B cell (primary cell): ENCODE data around the gene RMND5A. TPM values are rescaled to one million over a fixed set of nuclear protein-coding genes. Genes with fewer than 3 reads are reported as not detected.
A peak's percentile ranks its signal among the peaks of the same experiment; 100 is the strongest.

Experiments
- ATAC-seq: fragments of 200-7000 bp; cut with Tn5 transposase; one replicate; pipeline ENCODE4 v1.10.0; 2021; ENCODE audit warnings: low read depth, mild to moderate bottlenecking, moderate number of reproducible peaks, moderate library complexity
- CTCF ChIA-PET: fragments of 350-600 bp; sonication (Branson Sonifier 250); formaldehyde crosslinking; loops from one replicate; lab custom pipeline; 2021; ENCODE audit warnings: antibody characterized with exemption, inconsistent platforms; lab: Charles Lee
- POLR2A ChIA-PET: fragments of 350-600 bp; sonication (Branson Sonifier 250); formaldehyde crosslinking; loops from one replicate; lab custom pipeline; 2021; ENCODE audit warnings: antibody characterized with exemption; lab: Charles Lee
- DNase-seq: peaks from one replicate; pipeline ENCODE4 v3.0.0; 2013
- H2AFZ ChIP-seq: 2 replicates; pipeline ENCODE4 v1.6.1; 2012; ENCODE audit warnings: mild to moderate bottlenecking, low read depth, low read length; ENCODE audit not compliant: insufficient read depth, poor library complexity, severe bottlenecking
- H3K27ac ChIP-seq, 2 donors: 1 replicate in 1 of 2; 2 replicates in 1 of 2; pipeline ENCODE4 v1.5.1; 2012 to 2013; ENCODE audit warnings: low read length in 2 of 2, mild to moderate bottlenecking in 2 of 2, moderate library complexity in 1 of 2
- H3K27me3 ChIP-seq, 4 experiments: fragments of 200-600 bp in 1 of 4; sonication (generic) in 1 of 4; replicated peaks in 1 of 4; 1 replicate in 2 of 4; 2 replicates in 2 of 4; pipeline versions ENCODE4 v1.6.1 to v1.7.0; 2013 to 2016; ENCODE audit warnings: low read length in 3 of 4, mild to moderate bottlenecking in 2 of 4, mixed read lengths in 1 of 4, moderate library complexity in 1 of 4; ENCODE audit not compliant: insufficient read depth in 4 of 4, control insufficient read depth in 3 of 4; ENCODE audit errors: control extremely low read depth in 1 of 4
- H3K36me3 ChIP-seq, 2 experiments: replicated peaks in 1 of 2; 1 replicate in 1 of 2; 2 replicates in 1 of 2; pipeline versions ENCODE4 v1.6.1 to v1.7.1; 2013; ENCODE audit warnings: low read length in 1 of 2; ENCODE audit not compliant: insufficient read depth in 2 of 2, control insufficient read depth in 1 of 2; ENCODE audit errors: control extremely low read depth in 1 of 2, extremely low read depth in 1 of 2
- H3K4me1 ChIP-seq, 2 donors: fragments of 200-600 bp in 1 of 2; sonication (generic) in 1 of 2; 1 replicate in 1 of 2; 2 replicates in 1 of 2; pipeline versions ENCODE4 v1.5.1 to v1.6.1; 2013 to 2017; ENCODE audit warnings: low read length in 2 of 2; ENCODE audit not compliant: control insufficient read depth in 2 of 2, insufficient read depth in 2 of 2
- H3K4me2 ChIP-seq: replicated peaks from 2 replicates; pipeline ENCODE3; 2012; ENCODE audit warnings: mild to moderate bottlenecking, low read depth, low read length; ENCODE audit not compliant: poor library complexity, severe bottlenecking
- H3K4me3 ChIP-seq, 5 experiments: fragments of 200-600 bp in 1 of 5; sonication (generic) in 1 of 5; 1 replicate in 3 of 5; 2 replicates in 2 of 5; pipeline versions ENCODE4 v1.5.1 to v1.7.0; 2011 to 2016; ENCODE audit warnings: low read length in 4 of 5, mild to moderate bottlenecking in 4 of 5, low read depth in 2 of 5, control low read depth in 1 of 5, moderate library complexity in 1 of 5; ENCODE audit not compliant: insufficient read depth in 1 of 5; ENCODE audit errors: control extremely low read depth in 1 of 5, extremely low read depth in 1 of 5
- H3K79me2 ChIP-seq: fragments of 200-600 bp; sonication (generic); one replicate; pipeline ENCODE4 v1.6.0; 2016; ENCODE audit warnings: low read length; ENCODE audit not compliant: control insufficient read depth, insufficient read depth
- H3K9ac ChIP-seq: fragments of 200-600 bp; sonication (generic); 2 replicates; pipeline ENCODE4 v1.6.1; 2017; ENCODE audit warnings: mild to moderate bottlenecking, low read length, moderate library complexity
- H3K9me3 ChIP-seq, 3 donors: one replicate each; pipeline versions ENCODE4 v1.6.1 to v1.7.1; 2013; ENCODE audit warnings: low read length in 2 of 3; ENCODE audit not compliant: control insufficient read depth in 2 of 3, insufficient read depth in 1 of 3; ENCODE audit errors: control extremely low read depth in 1 of 3
- H4K20me1 ChIP-seq: 2 replicates; pipeline ENCODE4 v1.6.0; 2012; ENCODE audit warnings: mild to moderate bottlenecking, low read length; ENCODE audit not compliant: insufficient read depth, control insufficient read depth, poor library complexity, severe bottlenecking
- H3K27ac Mint-ChIP-seq: one replicate; pipeline ENCODE4 v1.8.0; 2021; ENCODE audit warnings: mixed read lengths
- H3K27me3 Mint-ChIP-seq: one replicate; pipeline ENCODE4 v1.8.0; 2021; ENCODE audit warnings: mixed read lengths
- H3K4me1 Mint-ChIP-seq: one replicate; pipeline ENCODE4 v1.8.0; 2021; ENCODE audit warnings: mixed read lengths
- H3K4me3 Mint-ChIP-seq: one replicate; pipeline ENCODE4 v1.8.0; 2021; ENCODE audit warnings: mixed read lengths
- H3K9me3 Mint-ChIP-seq: one replicate; pipeline ENCODE4 v1.8.0; 2022; ENCODE audit warnings: mixed read lengths; ENCODE audit not compliant: insufficient read depth
- CTCF ChIP-seq: fragments of 200-600 bp; IDR thresholded peaks from one replicate; pipeline ENCODE4 v1.8.0; 2022; ENCODE audit warnings: antibody characterized with exemption, mild to moderate bottlenecking
- EZH2 ChIP-seq: IDR thresholded peaks from 2 replicates; pipeline ENCODE4 v1.6.1; 2012; ENCODE audit warnings: borderline replicate concordance, low read depth, mild to moderate bottlenecking, moderate library complexity, low read length; ENCODE audit not compliant: insufficient read depth, poor library complexity, severe bottlenecking
- WGBS: methylation state at CpG from one replicate; pipeline ENCODE4 v1.1.5; 2013; ENCODE audit warnings: missing lambda C conversion rate; ENCODE audit not compliant: insufficient coverage; 5-methylcytosine and 5-hydroxymethylcytosine counted together
- intact Hi-C: fragments of 100-400 bp; cut with micrococcal nuclease; formaldehyde crosslinking; loops from one replicate; pipeline ENCODE4 v1.10.0; 2022
- polyA plus RNA-seq: library from polyadenylated mRNA; depleted of rRNA; stranded (reverse); fragments of >200 nt; gene quantifications from 2 replicates; pipeline ENCODE4 v1.2.3, GENCODE V29; 2012
- total RNA-seq, 2 donors: library from RNA; stranded (reverse); fragments of 120-200 nt in 1 of 2; gene quantifications; 1 replicate in 1 of 2; 2 replicates in 1 of 2; pipeline versions ENCODE4 v1.2.3 to v1.2.4, GENCODE V29; 2013 to 2022

The RMND5A gene
- total and polyA plus RNA-seq, 2 donors (not counting 1 experiment from before 2014, with no cell fraction given), result 13.0 to 33.7 TPM

- no peak overlapping the region for H3K9ac ChIP-seq
- H3K9me3 Mint-ChIP-seq, result no peaks in the 10 kb centered on the region
- H3K36me3 ChIP-seq, result no peaks in the 10 kb centered on the region
- ChIA-PET POLR2A (no interaction called here), CTCF (no interaction called here)
- H3K27me3 Mint-ChIP-seq, result peaks cover 3% of the 10 kb centered on the region
- H3K4me3 Mint-ChIP-seq, result no peak overlapping the region
- no peaks in the 10 kb centered on the region for H3K9me3 ChIP-seq
- ATAC-seq (no peak), DNase-seq (no peak)
- intact Hi-C loops, result no loop called here
- H3K27ac ChIP-seq, result no peak overlapping the region
- no peak overlapping the region for H3K4me3 ChIP-seq
- H3K4me1 ChIP-seq, result peaks cover 13 to 21% of the 10 kb centered on the region in 2 donors
- H4K20me1 ChIP-seq, result no peaks in the 10 kb centered on the region
- H3K27me3 ChIP-seq, result no peaks in the 10 kb centered on the region
- no peak for TF ChIP-seq EZH2
- TF ChIP-seq CTCF, result no peak
- no peak overlapping the region for H2AFZ ChIP-seq
- H3K27ac Mint-ChIP-seq, result no peak overlapping the region
- no peaks in the 10 kb centered on the region for H3K79me2 ChIP-seq
- WGBS, result 83% methylated on average over 5 of the region's 7 CpGs
- H3K4me2 ChIP-seq, result no peak overlapping the region
- peaks cover 20% of the 10 kb centered on the region for H3K4me1 Mint-ChIP-seq
Measured at GRCh38 chr2:86782748-86783147, 62.7 kb downstream of the RMND5A start.

GRCh38 chr2:86783615-86784339 is 63.7 kb downstream of the RMND5A start:
- no peak overlapping the region for H3K4me3 ChIP-seq
- no peaks in the 10 kb centered on the region for H4K20me1 ChIP-seq
- peaks cover 0 to 6% (median 0%) of the 10 kb centered on the region in 4 experiments for H3K27me3 ChIP-seq
- H3K9ac ChIP-seq, result peak overlapping the region; percentile 36
- DNase-seq (peak; percentile 59), ATAC-seq (peak; percentile 68)
- peak overlapping the region; percentile 47 for H2AFZ ChIP-seq
- peak overlapping the region; percentile 85 for H3K27ac Mint-ChIP-seq
- peak overlapping the region in 1 of 2 donors; percentile 67 for H3K27ac ChIP-seq
- H3K79me2 ChIP-seq, result no peaks in the 10 kb centered on the region
- H3K27me3 Mint-ChIP-seq, result peaks cover 10% of the 10 kb centered on the region
- POLR2A ChIA-PET, result no interaction called here
- 86% methylated on average over 3 of the region's 8 CpGs for WGBS
- H3K4me3 Mint-ChIP-seq, result peak overlapping the region; percentile 78
- peaks cover 20% of the 10 kb centered on the region for H3K4me1 Mint-ChIP-seq
- peak overlapping the region; percentile 43 for H3K4me2 ChIP-seq
- TF ChIP-seq EZH2 (no peak), CTCF (no peak)
- no peaks in the 10 kb centered on the region for H3K36me3 ChIP-seq
- no peaks in the 10 kb centered on the region for H3K9me3 Mint-ChIP-seq
- intact Hi-C loops, result no loop called here
- CTCF ChIA-PET, result interaction anchor here (0.6 to 0.7 kb wide), 2 partner anchors 25 to 1729 kb away, joined by 3 read pairs; no protein-coding TSS in a partner anchor
- H3K9me3 ChIP-seq, result peaks cover 0 to under 1% (median 0%) of the 10 kb centered on the region in 3 donors
- peaks cover 14 to 23% of the 10 kb centered on the region in 2 donors for H3K4me1 ChIP-seq
